H1 (cell line): Measurements from ENCODE around the gene AKAP12. TPM values are rescaled to one million over a fixed set of nuclear protein-coding genes. Genes with fewer than 3 reads are reported as not detected.

ENCODE experiments used
- CHD2 ChIP-seq: IDR thresholded peaks from 2 replicates; pipeline ENCODE4 v1.6.1; 2012; ENCODE audit warnings: low read length, improper control_type of control experiment
- KDM4A ChIP-seq: IDR thresholded peaks from one replicate; pipeline ENCODE4 v1.7.1; 2012; ENCODE audit warnings: low read depth, mild to moderate bottlenecking, moderate library complexity, low read length, inconsistent platforms; ENCODE audit not compliant: severe bottlenecking
- POLR2A ChIP-seq, 2 experiments: IDR thresholded peaks; 1 replicate in 1 of 2; 2 replicates in 1 of 2; pipeline ENCODE4 v1.6.1; 2011; ENCODE audit warnings: low read depth in 2 of 2, low read length in 2 of 2, mild to moderate bottlenecking in 2 of 2; ENCODE audit errors: control extremely low read depth in 1 of 2
- POU5F1 ChIP-seq: IDR thresholded peaks from 2 replicates; pipeline ENCODE4 v1.6.1; 2011; ENCODE audit warnings: low read depth, mild to moderate bottlenecking, low read length, moderate library complexity
- polyA plus RNA-seq, 7 experiments: library from polyadenylated mRNA; depleted of rRNA in 3 of 7; stranded (reverse) in 5 of 7; unstranded in 2 of 7; fragments of >200 nt in 5 of 7; fragments of 200-250 nt in 2 of 7; gene quantifications; 1 replicate in 5 of 7; 2 replicates in 1 of 7; 4 replicates in 1 of 7; pipeline versions ENCODE4 v1.2.1 to v1.2.3, GENCODE V29; 2011 to 2013; ENCODE audit warnings: missing spikeins in 2 of 7, mixed read lengths in 2 of 7
- total RNA-seq: library from RNA; stranded (reverse); fragmentation: NEBNext Ultra II Directional; extraction: Animal tissue kit (Norgen Biotek cat#: 25700); gene quantifications from 2 replicates; pipeline ENCODE4 v1.2.1, GENCODE V29; 2021

Gene AKAP12
- total and polyA plus RNA-seq, 2 of the 8 experiments (the other 6 are each of a cell fraction or from before 2014, with no cell fraction given), result 14.6 to 79.2 TPM

DNA sequence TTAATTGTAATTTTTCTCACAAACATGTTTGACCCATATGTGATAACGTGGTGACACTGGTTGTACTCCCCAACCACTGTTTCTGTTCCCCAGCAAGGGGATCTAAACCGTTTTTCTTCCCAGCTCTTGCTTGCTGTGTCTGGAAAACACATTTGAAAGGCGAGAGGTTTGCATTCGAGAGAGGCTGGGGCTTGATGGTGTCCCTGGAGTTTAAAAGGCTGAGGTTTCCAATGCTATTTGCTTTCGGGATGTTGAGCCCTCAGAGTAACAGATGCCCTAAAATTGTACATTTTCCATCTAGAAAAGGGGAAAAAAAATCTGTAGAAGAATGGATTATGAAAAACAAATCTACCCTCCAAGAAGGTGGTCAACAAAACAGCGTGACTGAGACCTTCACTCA, 35.4 kb downstream of the AKAP12 start (continued):
- no peak for TF ChIP-seq KDM4A
- no peak for TF ChIP-seq POLR2A (IDR thresholded peaks at IDR 0.05; ENCODE audit: control extremely low read depth in 1 of 2, low read depth in 2 of 2, low read length in 2 of 2)
- no peak for TF ChIP-seq CHD2
- TF ChIP-seq POU5F1, result no peak
- TF ChIP-seq, all 59 proteins: peak for 0
